Stimulated activated CD8-positive, alpha-beta memory T cell treated with anti-CD3 and anti-CD28 coated beads, Interleukin-12 subunit alpha, Interleukin-12 subunit beta, amount 100 ng/mL, for 24 hours (primary cell): ENCODE results near the gene CCDC180.
"Not testable (repeated sequence)": the region's sequence is repeated elsewhere in the genome, so short reads cannot be mapped to it uniquely, and the experiment has no call there.

ENCODE experiments used
- DNase-seq: peaks from one replicate; pipeline ENCODE4 v3.0.0-alpha.2; 2020; ENCODE audit errors: extremely low read depth

CCDC180 gene

DNA sequence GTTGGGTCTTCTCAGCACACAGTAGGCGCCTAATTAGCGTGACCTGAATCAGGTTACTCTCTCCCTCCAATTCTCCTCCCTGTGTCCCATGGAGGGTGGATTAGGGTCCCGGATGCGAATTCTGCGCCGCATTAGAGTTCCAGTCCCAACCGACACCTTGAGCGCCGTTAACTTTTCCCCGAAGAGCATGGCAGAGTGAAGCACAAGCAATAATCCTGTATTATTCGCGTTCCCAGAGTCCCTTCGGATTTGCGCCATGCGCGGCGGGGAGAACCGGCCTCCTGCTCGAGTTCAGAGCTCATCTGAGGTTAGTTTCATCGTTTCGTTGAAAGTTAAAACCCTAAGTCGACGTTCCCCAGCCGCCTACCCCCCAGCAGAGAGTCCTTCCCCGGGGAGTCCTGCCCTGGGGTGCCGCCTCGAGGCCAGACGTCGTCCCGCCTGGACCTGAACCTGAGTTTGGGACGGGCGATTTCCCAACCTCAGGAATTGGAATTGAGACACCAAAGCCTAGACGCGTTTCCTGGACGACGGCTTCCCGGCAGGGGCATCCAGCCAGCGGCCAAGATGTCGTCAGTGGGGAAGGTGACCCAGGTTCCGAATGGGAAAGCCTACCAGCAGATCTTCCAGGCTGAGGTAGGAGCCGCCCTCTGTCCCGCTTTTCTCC is at the start of gene CCDC180:
Gene CCDC180, plus strand, starts transcription at position 160 of the 664 bp plus-strand sequence. Its CDS starts 405 bp downstream, at position 565.
- DNase-seq: no peak

DNA sequence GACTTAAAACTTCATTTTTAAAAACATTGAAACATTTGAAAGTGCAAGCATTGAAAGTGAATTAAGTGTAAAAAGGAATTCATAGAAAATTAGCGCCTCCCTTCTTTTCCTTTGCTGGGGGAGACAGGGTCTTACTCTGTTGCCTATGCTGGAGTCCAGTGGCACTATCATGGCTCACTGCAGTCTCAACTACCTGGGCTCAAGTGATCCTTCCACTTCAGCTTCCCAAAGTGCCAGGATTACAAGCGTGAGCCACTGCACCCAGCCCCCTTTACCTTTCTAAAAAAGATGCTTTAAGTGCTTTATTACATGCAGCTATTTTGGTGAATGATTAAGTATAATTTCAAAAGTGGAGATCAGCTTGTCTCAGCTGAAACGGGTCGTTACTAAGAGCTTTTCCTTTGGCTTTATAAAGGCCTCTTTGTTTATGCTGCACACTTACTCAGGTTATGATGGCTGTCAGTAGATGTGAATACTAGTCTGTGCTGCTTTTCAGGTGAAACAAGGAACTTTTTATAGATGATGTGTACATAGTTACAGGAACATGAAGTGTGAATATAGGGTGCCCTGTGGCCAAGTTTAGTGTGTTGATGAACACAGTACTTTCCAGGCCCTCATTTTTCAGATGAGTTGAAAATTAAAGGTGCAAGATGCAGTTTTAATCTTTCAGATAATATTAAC is 47.5 kb upstream of the CCDC180 start:
- not testable (repeated sequence) for DNase-seq

DNA sequence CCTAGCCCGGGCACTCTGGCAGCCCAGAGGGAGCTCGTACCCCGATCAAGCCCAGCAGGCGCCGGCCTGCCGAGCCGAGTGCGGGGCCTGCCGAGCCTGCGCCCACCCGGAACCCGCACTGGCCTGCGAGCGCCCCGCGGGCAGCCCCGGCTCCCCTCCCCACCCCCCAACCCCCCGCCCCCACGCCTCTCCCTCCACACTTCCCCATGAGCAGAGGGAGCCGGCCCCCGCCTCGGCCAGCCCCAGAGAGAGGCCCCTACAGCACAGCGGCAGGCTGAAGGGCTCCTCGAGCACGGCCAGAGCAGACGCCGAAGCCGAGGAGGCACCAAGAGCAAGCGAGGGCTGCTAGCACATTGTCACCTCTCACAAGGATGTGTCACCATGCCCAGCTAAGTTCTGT is 36.2 kb upstream of the CCDC180 start:
- no peak for DNase-seq

DNA sequence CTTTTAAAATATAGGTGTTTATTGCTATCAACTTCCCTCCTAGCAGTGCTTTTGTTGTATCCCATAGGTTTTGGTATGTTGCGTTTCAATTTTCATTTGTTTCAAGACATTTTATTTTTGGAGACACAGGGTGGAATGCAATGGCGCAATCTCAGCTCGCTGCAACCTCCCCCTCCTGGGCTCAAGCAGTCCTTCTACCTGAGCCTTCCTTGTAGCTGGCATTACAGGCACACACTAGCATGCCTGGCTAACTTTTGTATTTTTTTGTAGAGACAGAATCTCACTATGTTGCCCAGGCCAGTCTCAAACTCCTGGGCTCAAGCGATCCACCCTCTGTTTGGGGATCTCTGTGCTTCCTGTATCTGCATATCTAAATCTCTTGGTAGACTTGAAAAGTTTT is 35.4 kb upstream of the CCDC180 start:
- DNase-seq: no peak

DNA sequence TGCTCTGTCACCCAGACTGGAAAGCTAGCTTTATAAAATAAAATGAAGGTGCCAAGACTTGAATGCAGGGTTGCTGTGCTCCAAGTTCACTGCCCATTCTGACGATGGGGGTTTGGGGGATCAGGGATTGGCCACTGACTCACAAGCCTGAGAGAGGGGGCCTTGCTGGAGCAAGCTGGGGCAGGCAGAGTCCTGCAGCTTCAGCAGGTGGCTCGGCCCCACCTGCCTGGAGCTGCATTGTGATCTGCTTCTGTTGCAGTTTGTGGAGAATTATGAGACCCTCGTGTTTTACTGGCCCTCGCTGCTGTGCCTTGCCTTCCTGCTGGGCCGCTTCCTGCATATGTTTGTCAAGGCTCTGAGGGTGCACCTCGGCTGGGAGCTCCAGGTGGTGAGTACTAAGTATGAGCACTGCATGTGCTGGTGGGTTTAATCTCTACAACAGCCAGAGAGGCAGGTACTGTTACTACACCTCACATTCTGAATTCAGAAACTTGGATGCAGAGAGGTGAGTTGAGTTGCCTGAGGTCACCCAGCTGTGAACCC is 31.1 kb upstream of the CCDC180 start:
- no peak for DNase-seq

DNA sequence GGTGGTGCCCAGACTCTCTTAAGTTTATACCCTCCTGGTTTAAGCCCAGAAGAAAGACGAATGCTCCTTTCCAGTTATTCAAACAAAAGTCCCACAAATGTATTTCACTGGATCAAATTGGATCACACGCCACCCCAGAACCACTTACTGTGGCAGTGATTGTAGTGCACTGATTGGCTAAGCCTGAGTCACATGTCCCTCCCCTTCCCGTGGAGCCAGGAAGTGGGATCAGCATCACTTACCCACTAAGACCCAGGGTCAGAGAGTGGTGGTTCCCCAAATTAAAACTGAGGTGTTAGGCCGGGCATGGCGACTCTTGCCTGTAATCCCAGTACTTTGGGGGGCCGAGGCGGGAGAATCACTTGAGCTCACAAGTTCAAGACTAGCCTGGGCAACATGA is 29.5 kb upstream of the CCDC180 start:
- no peak for DNase-seq

DNA sequence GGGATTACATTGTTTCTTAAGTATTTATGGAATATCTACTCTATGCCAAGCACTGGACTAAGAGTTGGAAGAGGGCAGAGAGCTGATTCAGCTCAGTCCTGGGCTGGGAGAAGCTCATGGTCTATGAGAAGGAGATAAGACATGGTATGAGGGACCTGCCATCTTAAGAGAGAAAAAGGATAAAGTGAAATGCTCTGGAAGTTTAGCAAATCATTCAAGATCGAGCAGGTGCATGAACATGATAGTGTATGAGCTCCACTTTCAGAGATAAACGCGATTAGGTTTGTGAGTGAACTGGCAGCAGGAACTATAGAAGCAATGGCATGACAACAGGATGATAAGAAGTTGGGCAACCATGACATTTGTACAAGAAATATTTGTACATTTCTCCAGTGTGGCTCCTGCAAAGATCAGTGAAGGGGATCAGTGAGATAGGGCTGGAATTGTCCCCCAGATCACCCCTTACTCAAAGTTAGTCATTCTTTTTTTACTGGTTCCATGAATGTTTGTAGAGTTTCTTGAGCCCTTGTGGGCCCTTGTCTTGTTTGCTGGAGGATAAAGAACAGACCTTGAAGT is 26.6 kb upstream of the CCDC180 start:
- DNase-seq: no peak

DNA sequence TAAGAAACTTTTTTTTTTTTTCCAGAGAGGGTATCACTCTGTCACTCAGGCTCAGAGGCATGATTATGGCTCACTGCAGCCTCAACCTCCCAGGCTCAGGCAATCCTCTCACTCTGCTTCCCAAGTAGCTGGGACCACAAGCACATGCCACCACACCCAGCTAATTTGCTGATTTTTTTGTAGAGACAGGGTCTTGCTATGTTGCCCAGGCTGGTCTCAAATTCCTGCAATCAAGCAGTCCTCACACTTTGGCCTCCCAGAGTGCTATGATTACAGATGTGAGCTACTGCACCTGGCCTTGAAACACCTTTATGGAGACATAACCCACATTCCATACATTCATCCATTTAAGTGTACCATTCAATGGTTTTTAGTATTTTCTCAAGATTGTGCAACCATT is 23.7 kb upstream of the CCDC180 start:
- DNase-seq: no peak

DNA sequence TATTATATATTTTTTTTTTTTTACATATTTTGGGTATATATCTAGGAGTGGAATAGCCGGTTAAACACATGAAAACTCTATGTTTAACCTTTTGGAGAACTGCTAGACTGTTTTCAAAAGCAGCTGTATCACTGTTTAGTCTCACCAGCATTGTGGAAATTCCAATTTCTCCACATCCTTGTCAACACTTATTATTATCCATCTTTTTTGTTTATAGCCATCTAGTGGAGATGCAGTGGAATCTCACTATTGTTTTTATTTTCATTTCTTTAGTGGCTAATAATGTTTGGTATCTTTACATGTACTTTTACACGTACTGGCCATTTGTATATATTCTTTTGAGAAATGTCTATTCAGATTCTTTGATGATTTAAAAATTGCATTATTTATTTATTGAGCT is 22.7 kb upstream of the CCDC180 start:
- no peak for DNase-seq

DNA sequence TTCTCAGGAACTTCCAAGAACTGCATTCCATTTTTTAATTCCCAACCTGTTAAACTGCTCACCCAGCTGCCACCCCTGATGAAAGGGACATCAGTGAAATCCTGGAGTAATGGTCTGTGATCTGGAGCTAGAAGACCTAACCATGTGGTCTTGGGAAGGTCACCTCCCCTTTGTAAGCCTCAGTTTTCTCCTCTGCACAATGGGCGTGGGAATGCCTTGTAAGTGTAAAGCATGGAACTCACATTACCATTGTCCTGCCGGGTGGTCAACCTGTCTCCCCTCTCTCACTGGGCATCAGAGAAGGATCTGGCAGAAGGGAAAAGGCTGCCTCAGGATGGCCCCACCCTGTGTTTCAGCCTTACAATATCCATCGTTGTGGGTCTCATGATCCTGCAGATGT is 15.3 kb upstream of the CCDC180 start:
- no peak for DNase-seq

DNA sequence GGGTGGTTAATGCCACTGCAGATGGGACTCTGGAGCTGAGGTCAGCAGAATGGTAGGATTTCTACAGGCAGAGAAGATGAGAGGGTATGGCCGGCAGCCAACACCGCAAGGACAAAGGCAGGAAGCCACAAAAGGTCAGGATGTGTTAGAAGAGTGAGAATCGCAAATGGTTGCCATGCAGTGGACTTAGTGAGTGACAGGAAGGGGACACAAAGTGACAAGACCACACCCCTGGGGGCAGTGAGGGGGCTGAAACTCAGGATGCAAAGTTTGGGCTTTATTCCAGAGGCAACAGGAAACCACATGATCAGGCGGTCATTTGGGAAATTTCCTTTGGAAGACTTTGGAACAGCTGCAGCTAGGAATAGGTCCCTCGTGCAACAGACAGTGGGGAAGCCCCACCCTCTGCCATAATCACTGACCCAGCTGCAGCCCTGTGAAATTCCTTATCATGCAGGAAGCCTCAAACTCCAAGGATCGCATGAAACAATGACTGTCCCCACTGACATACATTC is 14.2 kb upstream of the CCDC180 start:
- DNase-seq: no peak

DNA sequence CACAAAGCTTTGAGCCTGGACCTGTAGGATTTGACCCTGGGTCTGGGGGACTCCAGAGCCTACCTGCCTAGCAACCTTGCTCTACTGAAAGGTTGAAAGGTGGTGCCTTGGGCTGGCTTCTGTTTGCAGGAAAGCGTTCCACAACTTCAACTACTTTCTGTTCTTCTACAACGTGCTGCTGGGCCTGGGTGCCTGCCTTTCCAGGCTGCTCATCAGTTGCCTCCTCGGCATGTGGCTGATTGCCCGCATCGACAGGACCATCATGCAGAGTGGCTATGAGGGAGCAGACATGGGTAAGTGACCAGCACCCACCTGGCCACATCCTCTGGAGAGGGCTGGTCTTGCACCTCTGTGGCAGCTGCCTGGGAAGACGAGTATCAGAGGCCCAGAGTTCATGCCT is 13.6 kb upstream of the CCDC180 start:
- DNase-seq: no peak

DNA sequence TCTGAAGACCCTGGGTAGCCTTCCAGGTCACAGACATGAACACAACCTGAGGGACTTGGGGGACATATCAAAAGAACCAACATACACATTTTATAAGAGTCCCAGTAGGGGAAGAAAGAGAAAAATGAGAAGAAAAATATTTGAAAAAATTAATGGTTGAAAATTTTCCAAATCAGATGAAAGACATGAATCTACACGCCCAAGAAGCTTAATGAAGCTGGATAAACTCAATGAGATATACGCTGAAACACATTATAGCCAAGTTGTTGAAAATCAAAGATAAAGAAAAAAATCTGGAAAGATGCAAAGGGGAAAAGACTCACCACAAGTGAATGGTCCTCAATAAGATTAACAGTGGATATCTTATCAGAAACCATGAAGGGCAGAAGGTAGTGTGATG is 9.6 kb upstream of the CCDC180 start:
- no peak for DNase-seq

DNA sequence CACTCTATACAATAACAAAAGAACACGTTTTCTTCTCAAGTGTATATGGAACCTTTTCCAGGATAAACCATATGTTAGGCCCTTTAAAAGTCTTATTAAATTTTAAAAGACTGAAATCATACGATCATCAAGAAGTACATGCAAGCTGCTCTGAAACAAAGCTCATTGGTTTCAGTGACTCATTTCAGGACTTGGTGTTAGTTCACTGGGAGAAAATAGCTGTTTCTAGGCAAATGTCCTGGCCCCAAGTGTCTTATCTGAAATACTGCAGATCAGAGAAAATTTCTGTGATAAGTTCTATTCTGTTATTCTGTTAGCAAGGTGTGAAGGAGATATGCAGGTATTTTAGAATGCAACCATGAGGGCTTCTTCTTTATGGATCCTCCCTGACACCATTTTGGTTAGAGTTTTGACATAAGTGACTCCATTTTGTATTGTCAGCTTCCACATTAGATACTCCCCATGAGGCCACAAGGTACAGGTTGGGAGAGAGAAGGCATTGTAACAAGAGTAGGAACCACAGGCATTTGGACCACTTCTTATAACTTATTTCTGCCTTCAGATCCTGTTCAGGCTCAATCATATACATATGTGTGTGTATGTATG is 7.5 kb upstream of the CCDC180 start:
- no peak for DNase-seq

DNA sequence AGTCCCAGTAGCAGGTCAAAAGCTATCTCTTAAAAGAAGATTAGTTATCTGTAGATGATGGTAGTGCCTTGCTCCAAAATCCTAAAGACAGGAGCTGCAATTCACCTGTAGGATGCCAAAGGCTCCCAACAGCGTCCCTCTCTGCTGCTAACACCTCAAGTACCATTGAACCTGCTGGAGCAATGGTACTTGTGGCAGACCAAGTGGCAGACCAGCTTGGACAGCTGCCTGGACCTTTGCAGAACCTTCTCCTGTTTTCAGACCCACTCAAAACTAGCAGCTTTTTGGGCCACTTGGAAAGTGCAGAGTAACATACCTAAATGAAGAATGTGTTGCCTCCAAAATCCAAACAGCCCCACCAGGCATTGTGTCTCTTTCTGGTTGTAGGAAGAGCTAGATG is 6.9 kb upstream of the CCDC180 start:
- no peak for DNase-seq

DNA sequence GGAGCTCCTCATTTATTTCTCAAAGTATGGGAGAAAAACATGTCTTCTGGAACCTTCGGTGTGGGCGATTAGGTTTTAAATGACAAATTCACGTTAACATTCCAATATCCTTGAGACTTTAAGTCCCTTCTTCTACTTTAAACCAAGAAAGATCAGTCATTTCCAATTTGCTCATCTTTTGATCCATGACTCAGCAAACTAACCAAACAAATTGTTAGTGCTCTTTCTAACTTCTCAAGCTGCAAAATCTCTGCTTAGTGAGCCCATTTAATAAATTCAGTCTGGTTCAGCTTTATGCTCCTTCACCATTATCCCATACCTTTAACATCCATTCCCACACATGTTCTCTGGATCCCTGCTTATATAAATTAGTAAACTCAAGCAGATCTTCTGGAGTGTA is 5.5 kb upstream of the CCDC180 start:
- DNase-seq: no peak

DNA sequence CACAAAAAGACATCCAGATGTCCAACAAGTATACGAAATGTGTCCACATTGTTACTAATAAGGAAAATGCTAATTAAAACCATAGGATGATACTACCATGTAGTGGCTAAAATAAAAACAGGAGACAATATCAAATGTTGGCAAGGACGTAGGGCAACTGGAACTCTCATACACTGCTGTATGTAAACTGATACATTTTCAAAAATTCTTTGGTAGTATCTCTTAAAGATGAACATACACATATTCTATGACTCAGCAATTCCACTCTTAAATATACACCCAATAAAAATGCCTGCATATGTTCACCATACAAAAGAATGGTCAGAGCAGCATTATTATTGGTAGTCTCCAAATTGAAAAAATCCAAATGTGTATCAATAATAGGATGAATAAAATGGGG is 2.9 kb upstream of the CCDC180 start:
- DNase-seq: no peak

DNA sequence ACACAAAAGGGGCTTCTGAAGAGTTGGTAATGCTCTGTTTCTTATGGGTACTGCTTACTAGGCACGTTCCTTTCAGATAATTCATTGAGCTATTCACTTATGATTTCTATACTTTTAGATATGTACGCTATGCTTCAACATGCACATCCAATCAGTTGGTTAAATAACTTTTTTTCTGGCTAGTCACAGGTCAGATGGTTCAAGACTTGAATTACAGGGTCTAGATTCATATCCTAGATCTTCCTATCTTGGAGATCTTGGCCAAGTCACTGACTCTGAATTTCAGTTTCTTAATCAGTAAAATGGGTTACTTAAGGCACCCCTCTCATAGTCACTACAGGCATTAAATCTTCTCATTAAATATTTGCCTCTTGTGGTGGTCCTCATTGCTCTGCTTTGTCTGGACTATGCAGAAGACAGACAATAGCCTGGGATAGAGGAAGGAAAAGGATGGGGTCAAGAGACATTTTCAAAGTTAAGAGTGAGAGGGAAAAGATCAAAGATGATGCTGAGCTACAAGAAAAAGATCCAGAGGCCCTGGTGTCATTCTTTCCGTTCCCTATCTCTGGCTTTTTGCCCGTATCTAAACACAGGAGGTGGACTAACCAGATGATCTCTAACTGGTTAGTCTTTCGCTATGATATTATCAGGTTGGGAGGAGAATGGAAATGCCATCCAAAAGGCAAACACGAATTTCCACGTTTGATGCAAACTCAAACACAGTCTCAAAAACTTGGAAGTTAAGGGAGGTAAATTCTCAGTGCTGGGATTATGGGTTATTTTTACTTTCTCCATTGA is 1.8 kb upstream of the CCDC180 start:
- DNase-seq: no peak

DNA sequence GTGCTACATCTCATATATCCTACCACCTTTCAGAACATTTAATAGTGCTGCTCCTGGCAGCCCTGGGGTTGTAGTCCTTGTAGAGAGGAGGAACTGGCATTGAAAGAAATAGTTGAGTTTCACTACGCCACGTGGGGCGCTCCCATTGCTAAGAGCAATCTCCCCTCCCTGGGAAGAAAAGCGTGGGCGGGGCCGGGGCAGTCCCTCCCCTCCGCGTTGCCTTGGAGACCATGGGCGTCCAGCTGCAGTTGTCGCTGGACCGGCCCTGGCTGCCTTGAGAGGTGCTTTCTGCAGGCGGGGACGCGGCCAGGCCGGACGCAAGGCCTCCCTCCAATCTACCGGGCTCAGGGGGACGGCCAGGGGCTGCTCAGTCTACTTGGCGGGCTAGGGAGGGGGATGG is 368 bp upstream of the CCDC180 start:
- DNase-seq: no peak

DNA sequence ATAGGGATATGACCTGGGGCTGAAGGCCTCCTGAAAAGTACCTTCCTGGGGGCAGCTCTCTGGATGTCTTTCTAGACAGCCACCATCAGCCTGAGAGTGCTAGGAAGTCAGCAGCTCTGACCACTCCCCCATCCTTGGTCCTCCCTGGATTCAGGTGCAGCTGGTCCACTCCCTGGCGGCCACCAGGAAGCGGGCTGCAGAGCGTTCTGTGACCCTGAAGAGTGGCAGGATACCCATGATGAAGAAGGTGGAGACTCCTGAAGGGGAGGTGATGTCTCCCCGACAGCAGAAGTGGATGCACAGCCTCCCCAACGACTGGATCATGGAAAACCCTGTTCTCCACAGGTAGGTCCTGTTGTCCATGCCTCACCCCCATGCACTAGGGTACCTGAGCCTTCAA is 1.8 kb downstream of the CCDC180 start:
- no peak for DNase-seq

DNA sequence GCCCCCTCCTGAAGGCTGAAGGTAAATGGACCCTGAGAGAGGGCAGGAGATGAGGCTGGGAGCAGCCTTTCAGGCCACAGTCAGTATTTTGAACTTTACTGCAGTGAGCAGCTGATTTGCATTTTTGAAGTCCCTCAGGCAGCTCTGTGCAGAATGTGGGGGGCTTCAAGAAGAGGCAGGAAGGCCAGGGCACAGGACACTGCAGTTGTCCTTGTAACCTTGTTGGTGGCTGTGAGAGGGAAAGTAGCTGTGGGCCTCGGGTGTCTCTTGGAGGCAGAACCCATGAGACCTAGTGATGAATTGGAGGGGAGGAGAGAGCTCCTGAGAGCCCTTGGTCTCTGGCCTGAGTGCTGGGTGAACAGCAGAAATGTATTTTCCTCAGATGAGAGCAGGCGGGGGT is 2.6 kb downstream of the CCDC180 start:
- DNase-seq: no peak

DNA sequence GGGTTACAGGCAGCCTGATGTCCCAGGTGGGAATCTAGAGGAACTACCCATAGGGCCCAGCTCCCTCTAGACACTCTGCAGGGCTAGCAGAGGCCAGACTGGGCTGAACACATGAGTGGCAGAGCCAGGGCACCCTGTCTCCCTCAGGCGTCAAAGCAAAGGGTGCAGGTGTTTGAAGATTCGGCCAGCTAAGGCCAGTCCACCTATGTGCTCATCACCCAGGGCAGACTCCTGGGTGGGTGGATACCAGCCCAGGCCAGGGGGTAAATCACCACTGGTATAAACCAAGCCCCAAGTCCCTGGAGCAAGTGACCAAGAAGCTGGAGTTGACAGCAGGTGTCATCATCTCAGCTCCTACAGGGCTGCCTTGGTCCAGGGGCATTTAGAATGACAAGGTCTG is 3.4 kb downstream of the CCDC180 start:
- no peak for DNase-seq
